DND-41 (cell line): ENCODE measurements around the gene ADCY10.

Experiments
- ATAC-seq: fragments of 200-7000 bp; cut with Tn5 transposase; 3 replicates; pipeline ENCODE4 v1.9.1; 2021; ENCODE audit warnings: low read depth; ENCODE audit not compliant: insufficient read depth
- DNase-seq: peaks from one replicate; pipeline ENCODE4 v3.0.0-alpha.2; 2020
- H2AFZ ChIP-seq: 2 replicates; pipeline ENCODE4 v1.6.0; 2012; ENCODE audit warnings: low read depth, low read length
- H3K27ac ChIP-seq: 2 replicates; pipeline ENCODE4 v1.5.1; 2012; ENCODE audit warnings: low read length, inconsistent platforms
- H3K27me3 ChIP-seq: fragments of 200-600 bp; sonication (generic); 2 replicates; pipeline ENCODE4 v1.6.0; 2012; ENCODE audit warnings: low read length, mild to moderate bottlenecking, inconsistent platforms; ENCODE audit not compliant: insufficient read depth, poor library complexity
- H3K36me3 ChIP-seq: 2 replicates; pipeline ENCODE4 v1.5.1; 2012; ENCODE audit warnings: low read length, inconsistent platforms; ENCODE audit not compliant: insufficient read depth
- H3K4me1 ChIP-seq: 2 replicates; pipeline ENCODE4 v1.5.1; 2012; ENCODE audit warnings: mild to moderate bottlenecking, low read length; ENCODE audit not compliant: insufficient read depth
- H3K4me2 ChIP-seq: 2 replicates; pipeline ENCODE4 v1.6.0; 2012; ENCODE audit warnings: mild to moderate bottlenecking, moderate library complexity, low read length, inconsistent platforms; ENCODE audit not compliant: insufficient read depth
- H3K4me3 ChIP-seq, 2 experiments: fragments of 200-600 bp in 1 of 2; shearing (Covaris generic) in 1 of 2; 2 replicates each; pipeline ENCODE4 v1.5.1; 2012 to 2016; ENCODE audit warnings: inconsistent platforms in 2 of 2, low read length in 2 of 2, mild to moderate bottlenecking in 2 of 2, low read depth in 1 of 2, moderate library complexity in 1 of 2
- H3K79me2 ChIP-seq: 2 replicates; pipeline ENCODE4 v1.6.0; 2012; ENCODE audit warnings: low read length, inconsistent platforms; ENCODE audit not compliant: insufficient read depth
- H3K9ac ChIP-seq: 2 replicates; pipeline ENCODE4 v1.6.0; 2012; ENCODE audit warnings: low read depth, mild to moderate bottlenecking, inconsistent platforms, low read length, moderate library complexity
- H3K9me3 ChIP-seq: 2 replicates; pipeline ENCODE4 v1.5.1; 2012; ENCODE audit warnings: low read length, moderate library complexity, mild to moderate bottlenecking, inconsistent platforms; ENCODE audit not compliant: insufficient read depth, severe bottlenecking
- H4K20me1 ChIP-seq: 2 replicates; pipeline ENCODE4 v1.6.0; 2012; ENCODE audit warnings: low read length; ENCODE audit not compliant: insufficient read depth
- CTCF ChIP-seq: IDR thresholded peaks from 2 replicates; pipeline ENCODE4 v1.5.1; 2012; ENCODE audit warnings: borderline replicate concordance, low read length, moderate library complexity, mild to moderate bottlenecking; ENCODE audit not compliant: poor library complexity, severe bottlenecking; ENCODE audit errors: extremely low read depth
- EZH2 ChIP-seq: IDR thresholded peaks from 3 replicates; pipeline ENCODE4 v1.6.1; 2012; ENCODE audit warnings: borderline replicate concordance, low read depth, mild to moderate bottlenecking, moderate library complexity, low read length, inconsistent platforms; ENCODE audit not compliant: severe bottlenecking

The ADCY10 gene

GRCh38 chr1:167795810-167796740 is 117.9 kb downstream of the ADCY10 start:
- Histone ChIP-seq H3K4me1 (peaks cover 6% of the 10 kb centered on the region; the same call in 1 of the 2 replicates), H4K20me1 (no peaks in the 10 kb centered on the region), H2AFZ (no peak overlapping the region), H3K9ac (no peak overlapping the region), H3K27ac (no peak overlapping the region), H3K4me3 (no peak overlapping the region), H3K36me3 (peaks cover 12% of the 10 kb centered on the region; the same call in 1 of the 2 replicates), H3K4me2 (no peak overlapping the region), H3K9me3 (no peaks in the 10 kb centered on the region), H3K79me2 (no peaks in the 10 kb centered on the region), H3K27me3 (no peaks in the 10 kb centered on the region)
- ATAC-seq (no peak), DNase-seq (no peak)
- TF ChIP-seq EZH2 = no peak
- TF ChIP-seq CTCF = no peak

- no peak overlapping the region for H2AFZ ChIP-seq
- no peak for DNase-seq
- H3K27ac ChIP-seq = no peak overlapping the region
- H3K4me3 ChIP-seq = no peak overlapping the region
- peaks cover 6% of the 10 kb centered on the region; the same call in 1 of the 2 replicates for H3K4me1 ChIP-seq
- H3K4me2 ChIP-seq = no peak overlapping the region
- H3K79me2 ChIP-seq = no peaks in the 10 kb centered on the region
- no peak overlapping the region for H3K9ac ChIP-seq
- ATAC-seq = no peak
- no peaks in the 10 kb centered on the region for H4K20me1 ChIP-seq
- H3K27me3 ChIP-seq = no peaks in the 10 kb centered on the region
- peaks cover 26% of the 10 kb centered on the region; the same call in 1 of the 2 replicates for H3K36me3 ChIP-seq
- no peak for TF ChIP-seq CTCF
- no peak for TF ChIP-seq EZH2
- no peaks in the 10 kb centered on the region for H3K9me3 ChIP-seq
Observed at GRCh38 chr1:167794043-167794442, 119.9 kb downstream of the ADCY10 start.

GRCh38 chr1:167792188-167792565 is 121.8 kb downstream of the ADCY10 start:
- DNase-seq = no peak
- Histone ChIP-seq H3K4me3 (no peak overlapping the region), H3K36me3 (peaks cover 44% of the 10 kb centered on the region), H3K4me1 (peaks cover 6% of the 10 kb centered on the region; the same call in 1 of the 2 replicates), H4K20me1 (no peaks in the 10 kb centered on the region), H3K27me3 (no peaks in the 10 kb centered on the region), H3K9ac (no peak overlapping the region), H3K4me2 (no peak overlapping the region), H3K79me2 (no peaks in the 10 kb centered on the region), H2AFZ (no peak overlapping the region), H3K9me3 (no peaks in the 10 kb centered on the region), H3K27ac (no peak overlapping the region)
- TF ChIP-seq EZH2 (no peak), CTCF (no peak)
- ATAC-seq = no peak
